Gastrocnemius medialis (tissue), 4 donors: ENCODE measurements around the gene EAF1.
"Not testable (repeated sequence)": the region's sequence is repeated elsewhere in the genome, so short reads cannot be mapped to it uniquely, and the experiment has no call there.

Source experiments
- POLR2A ChIP-seq, 2 donors: fragments of 450-650 bp; IDR thresholded peaks; one replicate each; pipeline ENCODE4 v1.6.1; 2017; ENCODE audit warnings: antibody characterized with exemption in 2 of 2, mild to moderate bottlenecking in 2 of 2, moderate library complexity in 2 of 2
- TF ChIP-seq, protein P1 (sequence below), 5 experiments: fragments of 450-650 bp in 3 of 5; fragments of 200-600 bp in 2 of 5; sonication (generic) in 2 of 5; IDR thresholded peaks in 4 of 5; conservative IDR thresholded peaks in 1 of 5; 1 replicate in 4 of 5; 2 replicates in 1 of 5; pipeline ENCODE4 v1.5.1; 2016 to 2019; ENCODE audit warnings: antibody characterized with exemption in 5 of 5, mild to moderate bottlenecking in 3 of 5, moderate library complexity in 3 of 5

DNA sequence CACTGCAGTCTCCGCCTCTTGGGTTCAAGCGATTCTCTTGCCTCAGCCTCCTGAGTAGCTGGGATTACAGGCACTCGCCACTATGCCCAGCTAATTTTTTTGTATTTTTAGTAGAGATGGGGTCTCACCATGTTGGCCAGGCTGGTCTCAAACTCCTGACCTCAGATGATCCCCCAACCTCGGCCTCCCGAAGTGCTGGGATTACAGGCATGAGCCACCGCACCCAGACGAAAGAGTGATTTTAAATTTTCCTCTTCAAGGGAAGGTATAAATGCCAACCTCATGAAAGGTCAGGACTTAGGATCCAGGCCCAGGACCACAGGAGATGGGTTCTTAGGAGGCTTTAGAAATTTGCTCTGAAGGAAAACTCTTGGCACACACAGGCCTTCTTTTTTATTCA lies 16.4 kb upstream of the EAF1 start:
- TF ChIP-seq, protein P1, sequence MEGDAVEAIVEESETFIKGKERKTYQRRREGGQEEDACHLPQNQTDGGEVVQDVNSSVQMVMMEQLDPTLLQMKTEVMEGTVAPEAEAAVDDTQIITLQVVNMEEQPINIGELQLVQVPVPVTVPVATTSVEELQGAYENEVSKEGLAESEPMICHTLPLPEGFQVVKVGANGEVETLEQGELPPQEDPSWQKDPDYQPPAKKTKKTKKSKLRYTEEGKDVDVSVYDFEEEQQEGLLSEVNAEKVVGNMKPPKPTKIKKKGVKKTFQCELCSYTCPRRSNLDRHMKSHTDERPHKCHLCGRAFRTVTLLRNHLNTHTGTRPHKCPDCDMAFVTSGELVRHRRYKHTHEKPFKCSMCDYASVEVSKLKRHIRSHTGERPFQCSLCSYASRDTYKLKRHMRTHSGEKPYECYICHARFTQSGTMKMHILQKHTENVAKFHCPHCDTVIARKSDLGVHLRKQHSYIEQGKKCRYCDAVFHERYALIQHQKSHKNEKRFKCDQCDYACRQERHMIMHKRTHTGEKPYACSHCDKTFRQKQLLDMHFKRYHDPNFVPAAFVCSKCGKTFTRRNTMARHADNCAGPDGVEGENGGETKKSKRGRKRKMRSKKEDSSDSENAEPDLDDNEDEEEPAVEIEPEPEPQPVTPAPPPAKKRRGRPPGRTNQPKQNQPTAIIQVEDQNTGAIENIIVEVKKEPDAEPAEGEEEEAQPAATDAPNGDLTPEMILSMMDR (IDR thresholded peaks at IDR 0.05 in 4 of 5, conservative IDR thresholded peaks at IDR 0.05 in 1 of 5), result not testable (repeated sequence)
- not testable (repeated sequence) for TF ChIP-seq POLR2A (IDR thresholded peaks at IDR 0.05)
